HAP-1 (cell line): ENCODE measurements around the gene PDZD2.

Source experiments
- DNase-seq, 2 experiments: peaks; one replicate each; pipeline ENCODE4 v3.0.0-alpha.2; 2016 to 2020; ENCODE audit warnings: low spot score in 2 of 2
- H3K27me3 ChIP-seq: fragments of 250-450 bp; sonication (Bioruptor Pico); 2 replicates; pipeline ENCODE4 v1.5.1; 2020; ENCODE audit warnings: low read depth, mild to moderate bottlenecking, moderate library complexity
- H3K36me3 ChIP-seq: fragments of 250-450 bp; sonication (Bioruptor Pico); replicated peaks from 2 replicates; pipeline ENCODE4 v1.5.1; 2020; ENCODE audit warnings: mild to moderate bottlenecking
- H3K4me1 ChIP-seq: fragments of 250-450 bp; sonication (Bioruptor Pico); 2 replicates; pipeline ENCODE4 v1.5.1; 2020; ENCODE audit warnings: mild to moderate bottlenecking
- H3K4me3 ChIP-seq: fragments of 250-450 bp; sonication (Bioruptor Pico); 2 replicates; pipeline ENCODE4 v1.5.1; 2020; ENCODE audit warnings: mild to moderate bottlenecking, moderate library complexity
- H3K9me3 ChIP-seq: fragments of 250-450 bp; sonication (Bioruptor Pico); 2 replicates; pipeline ENCODE4 v1.5.1; 2020; ENCODE audit warnings: mild to moderate bottlenecking, moderate library complexity
- in situ Hi-C: fragments of 300-500 bp; cut with MboI; formaldehyde crosslinking; loops from 3 replicates; pipeline ENCODE4 v1.14.3; 2020; ENCODE audit warnings: low sequenced_read_pairs, inconsistent platforms, mixed read lengths

Gene PDZD2

DNA sequence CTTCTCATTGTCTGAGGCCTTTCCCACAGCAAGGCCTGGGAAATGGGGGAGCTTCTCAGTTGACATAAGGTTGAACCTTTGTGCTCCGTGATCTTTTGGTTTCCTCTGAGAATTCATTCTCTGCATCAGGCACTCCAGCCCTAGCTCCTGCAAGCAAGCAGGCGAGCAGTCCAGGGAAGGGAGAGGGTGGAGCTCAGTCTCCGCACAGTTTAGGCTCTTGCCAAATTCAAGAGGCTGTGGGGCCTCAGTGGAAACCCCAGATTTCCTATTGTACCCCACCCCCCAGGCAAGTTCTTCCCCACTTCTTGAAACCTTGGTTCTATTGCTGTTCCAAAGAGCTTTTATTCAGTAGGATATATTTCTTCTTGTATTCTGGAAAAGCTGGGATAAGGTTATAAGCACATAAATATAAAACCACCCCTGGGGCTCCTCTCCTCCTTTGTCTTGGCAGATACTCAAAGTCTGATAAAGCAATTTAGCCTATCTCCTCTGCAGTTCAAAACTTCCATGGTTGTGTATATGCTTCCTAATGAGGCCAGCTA is 147.2 kb downstream of the PDZD2 start:
- in situ Hi-C loops, result no loop called here
- H3K9me3 ChIP-seq, result no peaks in the 10 kb centered on the region
- H3K4me1 ChIP-seq, result no peaks in the 10 kb centered on the region
- H3K4me3 ChIP-seq, result no peak overlapping the region
- no peaks in the 10 kb centered on the region for H3K27me3 ChIP-seq
- DNase-seq, result no peak
- no peaks in the 10 kb centered on the region for H3K36me3 ChIP-seq

DNA sequence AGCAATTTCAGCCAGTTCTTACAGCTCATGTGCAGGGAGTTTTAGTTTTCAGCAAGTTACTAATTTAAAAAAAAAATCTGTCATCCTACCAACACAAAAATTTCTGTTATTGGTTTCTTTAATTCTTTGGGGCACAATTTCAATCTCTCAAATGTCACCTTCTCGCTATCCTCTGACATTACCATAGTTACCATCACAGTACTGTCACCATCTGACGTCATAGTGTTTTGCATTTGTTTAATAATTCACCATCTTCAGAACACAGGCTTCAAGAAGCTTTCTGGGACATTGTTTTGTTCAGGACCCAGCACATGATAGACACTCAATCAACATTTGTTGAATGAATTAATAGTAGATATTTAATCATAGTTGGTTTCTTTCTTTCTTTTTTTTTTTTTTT is 155.1 kb downstream of the PDZD2 start:
- H3K9me3 ChIP-seq, result no peaks in the 10 kb centered on the region
- no peaks in the 10 kb centered on the region for H3K4me1 ChIP-seq
- in situ Hi-C loops, result no loop called here
- H3K36me3 ChIP-seq, result no peaks in the 10 kb centered on the region
- H3K4me3 ChIP-seq, result no peak overlapping the region
- DNase-seq, result no peak
- no peaks in the 10 kb centered on the region for H3K27me3 ChIP-seq

DNA sequence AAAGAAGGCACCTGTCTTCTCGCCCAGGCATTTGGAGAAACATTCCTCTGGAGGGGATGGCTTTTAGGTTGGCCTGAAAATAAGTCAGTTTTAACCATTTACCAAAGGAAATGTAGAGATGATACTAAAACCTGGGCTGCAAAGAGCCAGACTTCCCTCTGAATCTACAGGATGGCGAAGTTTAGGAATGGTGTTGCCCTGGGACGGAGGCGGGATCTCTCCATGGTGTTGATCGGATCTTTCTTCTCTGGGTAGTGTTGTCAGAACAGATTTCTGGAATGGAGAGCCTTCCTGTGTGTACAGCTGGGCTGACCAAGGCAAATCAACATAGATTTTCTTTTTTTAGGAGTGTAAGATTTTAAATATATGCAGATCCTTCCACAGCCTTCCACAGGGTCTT is 159.2 kb downstream of the PDZD2 start:
- no peaks in the 10 kb centered on the region for H3K4me1 ChIP-seq
- no peak overlapping the region for H3K4me3 ChIP-seq
- no peak for DNase-seq
- no peaks in the 10 kb centered on the region; the same call in 1 of the 2 replicates for H3K27me3 ChIP-seq
- no peaks in the 10 kb centered on the region for H3K9me3 ChIP-seq
- in situ Hi-C loops, result no loop called here
- no peaks in the 10 kb centered on the region for H3K36me3 ChIP-seq

DNA sequence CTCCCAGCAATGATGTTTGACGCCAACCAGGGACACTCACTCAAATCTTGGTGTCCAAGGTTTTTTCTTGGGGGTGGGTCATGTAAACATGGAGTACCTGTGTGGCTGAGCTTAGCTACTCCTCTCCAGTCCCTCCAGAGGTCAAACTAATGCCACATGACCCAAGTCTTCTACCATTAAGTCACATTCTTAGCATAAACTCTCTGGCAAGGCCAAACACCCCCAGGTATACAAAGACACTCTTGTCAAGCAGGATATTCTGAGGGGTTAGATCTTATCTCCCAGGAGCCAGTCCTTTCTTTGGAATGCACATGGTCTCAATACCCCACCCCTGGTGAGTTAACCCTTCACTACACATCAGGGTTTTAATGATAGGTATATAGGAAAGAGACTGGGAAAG is 161.4 kb downstream of the PDZD2 start:
- no peak for DNase-seq
- H3K36me3 ChIP-seq, result no peaks in the 10 kb centered on the region
- no peaks in the 10 kb centered on the region for H3K9me3 ChIP-seq
- H3K4me3 ChIP-seq, result no peak overlapping the region
- no peaks in the 10 kb centered on the region for H3K4me1 ChIP-seq
- in situ Hi-C loops, result no loop called here
- no peaks in the 10 kb centered on the region; the same call in 1 of the 2 replicates for H3K27me3 ChIP-seq

DNA sequence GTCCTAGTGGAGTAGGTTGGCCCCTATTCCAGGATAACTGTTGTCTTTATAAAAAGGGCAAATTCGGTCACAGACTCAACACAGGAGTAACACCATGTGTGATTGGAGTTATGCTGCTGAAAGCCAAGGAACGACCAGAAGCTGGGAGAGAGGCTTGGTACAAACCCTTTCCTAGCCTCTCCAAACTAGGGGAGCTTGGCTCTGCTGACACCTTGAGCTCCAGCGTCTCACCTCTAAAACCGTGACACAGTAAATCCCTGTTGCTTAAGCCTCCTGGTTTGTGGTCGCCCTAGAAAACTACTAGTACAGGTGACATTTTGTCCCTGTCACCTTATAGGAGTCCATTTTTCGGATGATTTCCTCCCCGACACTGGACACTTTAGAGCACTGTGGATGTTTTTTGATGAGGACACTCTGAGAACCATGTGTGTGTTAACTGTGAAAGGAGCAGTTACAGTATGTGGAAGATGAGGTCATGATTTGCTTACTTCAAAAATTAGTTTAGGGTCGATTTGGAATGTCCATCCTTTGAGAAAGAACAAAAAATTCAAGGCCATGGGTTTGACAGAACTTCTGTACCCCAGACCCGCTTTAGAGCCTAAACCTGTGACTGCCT is 167.0 kb downstream of the PDZD2 start:
- no peaks in the 10 kb centered on the region for H3K27me3 ChIP-seq
- H3K36me3 ChIP-seq, result no peaks in the 10 kb centered on the region
- peaks cover 10% of the 10 kb centered on the region; the same call in 1 of the 2 replicates for H3K4me1 ChIP-seq
- DNase-seq, result no peak
- in situ Hi-C loops, result no loop called here
- H3K4me3 ChIP-seq, result no peak overlapping the region
- H3K9me3 ChIP-seq, result no peaks in the 10 kb centered on the region

DNA sequence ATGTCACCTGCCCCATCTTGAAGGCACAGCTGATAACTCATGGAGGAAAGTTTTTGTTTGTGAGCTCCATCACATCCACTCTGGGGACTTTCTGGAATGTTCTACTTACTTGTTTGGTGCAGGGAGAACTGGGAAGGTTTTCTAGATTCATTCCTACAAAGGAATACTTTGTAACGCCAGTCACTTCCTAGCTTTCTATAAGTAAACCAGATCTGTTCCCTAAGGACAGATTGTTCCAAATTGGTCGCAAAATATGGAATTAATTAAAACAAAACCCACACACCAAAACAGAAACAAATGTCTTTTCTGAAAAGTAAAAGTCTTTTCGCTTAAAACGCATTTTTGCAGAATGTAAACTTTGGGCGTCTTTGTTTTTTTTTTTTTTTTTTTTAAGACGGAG is 167.6 kb downstream of the PDZD2 start:
- in situ Hi-C loops, result no loop called here

DNA sequence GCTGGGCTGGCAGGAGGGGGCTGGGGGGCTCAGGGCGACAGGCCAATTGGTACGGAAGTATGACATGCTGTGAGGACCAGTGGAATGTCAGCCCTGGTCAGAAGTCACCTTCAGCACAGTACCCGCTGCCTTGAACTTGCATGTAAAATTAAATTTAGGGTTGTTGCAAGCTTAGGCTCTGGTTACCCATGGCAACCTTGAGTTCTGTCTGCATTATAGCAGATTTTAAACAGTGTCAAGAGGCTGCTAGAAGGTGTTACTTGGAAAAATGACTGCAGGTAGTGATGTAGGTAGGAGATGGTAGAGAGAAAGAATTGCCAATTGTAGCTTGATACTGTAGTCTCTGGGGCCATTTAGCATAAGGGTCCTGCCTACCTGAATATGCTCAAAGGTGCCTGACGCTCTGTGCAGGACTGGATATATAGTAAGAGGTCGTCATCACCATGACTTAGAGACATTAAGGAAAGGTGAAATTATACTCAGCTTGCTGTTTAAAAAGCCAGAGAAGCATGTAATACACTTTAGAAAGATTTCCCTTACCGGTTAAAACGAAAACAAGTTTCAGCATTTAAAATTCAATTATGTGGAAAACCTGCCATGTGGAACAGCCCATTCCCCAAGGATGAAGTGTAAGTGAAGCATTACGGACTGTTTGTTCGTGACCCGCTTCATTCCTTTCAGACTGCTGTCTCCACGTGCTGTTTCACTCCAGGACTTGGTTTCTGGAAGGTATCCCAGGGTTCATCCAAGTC is 169.0 kb downstream of the PDZD2 start:
- in situ Hi-C loops, result no loop called here
- no peak for DNase-seq
- Histone ChIP-seq H3K4me1 (peaks cover 10% of the 10 kb centered on the region; the same call in 1 of the 2 replicates), H3K4me3 (no peak overlapping the region), H3K9me3 (no peaks in the 10 kb centered on the region), H3K36me3 (no peaks in the 10 kb centered on the region), H3K27me3 (no peaks in the 10 kb centered on the region)

More for the DNA sequence above, 167.6 kb downstream of the PDZD2 start:
- Histone ChIP-seq H3K27me3 (no peaks in the 10 kb centered on the region), H3K4me3 (no peak overlapping the region), H3K4me1 (peaks cover 10% of the 10 kb centered on the region; the same call in 1 of the 2 replicates), H3K36me3 (no peaks in the 10 kb centered on the region), H3K9me3 (no peaks in the 10 kb centered on the region)
- DNase-seq, result no peak

DNA sequence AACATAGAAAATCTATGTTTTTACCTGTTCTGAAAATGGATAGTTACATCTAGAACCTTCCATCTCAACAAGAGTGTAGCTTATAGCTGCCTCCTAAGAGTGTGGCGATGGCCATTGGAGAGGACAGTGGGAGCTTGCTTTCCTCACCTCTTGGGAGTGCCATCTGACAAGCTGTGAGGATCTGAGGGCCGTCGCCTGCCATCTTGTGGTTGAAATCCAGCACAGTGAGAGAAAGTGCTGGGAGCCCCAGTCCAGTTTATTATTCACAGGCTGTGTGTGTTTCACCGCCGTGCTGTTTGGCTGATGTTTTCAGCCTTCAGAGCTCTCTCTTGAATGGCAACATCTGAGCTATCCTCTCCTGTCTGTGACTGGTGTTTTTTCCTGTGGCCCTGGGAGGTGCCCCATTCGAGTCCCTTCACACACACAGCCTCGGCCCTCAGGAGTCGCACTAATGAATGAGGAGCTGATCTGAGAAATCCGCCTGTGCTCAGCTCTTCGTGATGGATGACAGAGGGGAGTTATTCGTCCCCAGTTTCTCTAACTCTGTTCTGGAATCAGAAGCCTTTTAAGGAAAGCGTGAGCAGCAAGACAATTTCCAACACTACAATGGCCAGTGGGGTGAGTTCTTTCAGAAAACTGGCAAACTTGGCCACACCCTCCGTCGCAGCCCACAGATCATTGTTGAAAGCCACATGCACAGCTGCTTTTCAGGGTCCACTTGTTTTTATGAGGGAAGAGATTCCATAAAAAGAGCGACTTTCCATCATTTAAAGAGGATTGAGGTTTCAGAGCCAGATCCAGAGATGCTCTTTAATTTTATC is 170.3 kb downstream of the PDZD2 start:
- no peaks in the 10 kb centered on the region for H3K27me3 ChIP-seq
- no peaks in the 10 kb centered on the region for H3K9me3 ChIP-seq
- in situ Hi-C loops, result no loop called here
- H3K4me3 ChIP-seq, result peak overlapping the region; percentile 12; the same call in 1 of the 2 replicates
- peak; percentile 73 to 83 for DNase-seq
- H3K36me3 ChIP-seq, result no peaks in the 10 kb centered on the region
- H3K4me1 ChIP-seq, result peaks cover 10% of the 10 kb centered on the region; the same call in 1 of the 2 replicates

DNA sequence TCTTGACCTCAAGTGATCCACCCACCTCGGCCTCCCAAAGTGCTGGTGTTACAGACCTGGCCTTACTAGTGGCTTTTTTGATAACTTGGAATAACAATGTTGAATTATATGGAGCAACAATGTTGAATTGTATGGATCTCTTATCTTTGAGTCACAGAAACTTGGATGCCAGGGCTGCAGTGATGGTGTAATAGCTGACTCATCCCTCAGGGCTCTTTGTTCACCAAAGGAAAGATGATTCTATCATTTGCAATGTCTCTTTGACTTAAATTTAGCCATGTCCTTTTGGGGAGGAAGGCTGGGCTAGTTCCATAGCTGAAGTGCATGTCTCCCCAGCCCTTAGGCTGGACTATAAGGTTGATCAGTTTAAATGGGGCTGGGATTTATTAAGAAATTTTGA is 172.3 kb downstream of the PDZD2 start:
- no peak for DNase-seq
- Histone ChIP-seq H3K36me3 (no peaks in the 10 kb centered on the region), H3K9me3 (no peaks in the 10 kb centered on the region), H3K27me3 (no peaks in the 10 kb centered on the region), H3K4me1 (peaks cover 10% of the 10 kb centered on the region; the same call in 1 of the 2 replicates), H3K4me3 (no peak overlapping the region)
- in situ Hi-C loops, result no loop called here

DNA sequence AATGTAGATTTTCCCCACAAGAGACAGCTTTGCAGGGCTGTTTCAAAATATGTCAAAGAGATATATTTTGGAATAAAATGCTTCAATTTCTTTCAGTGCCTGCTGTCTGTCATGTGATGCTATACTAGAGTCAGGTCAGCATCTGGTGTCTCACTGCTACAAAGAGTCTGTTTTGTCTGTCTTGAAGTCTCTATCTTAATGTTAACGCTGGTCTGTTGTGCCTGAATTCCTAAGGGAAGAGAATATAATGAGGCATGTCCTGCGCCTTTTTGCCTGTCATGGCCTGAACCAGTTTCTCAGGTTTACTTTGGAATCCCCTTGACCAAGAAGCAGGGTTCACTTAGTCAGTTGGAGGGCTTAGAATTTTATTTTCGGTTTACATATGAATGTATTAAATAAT is 176.4 kb downstream of the PDZD2 start:
- no peaks in the 10 kb centered on the region for H3K27me3 ChIP-seq
- no peak overlapping the region for H3K4me3 ChIP-seq
- H3K4me1 ChIP-seq, result peaks cover 2% of the 10 kb centered on the region; the same call in 1 of the 2 replicates
- DNase-seq, result no peak
- no peaks in the 10 kb centered on the region for H3K9me3 ChIP-seq
- in situ Hi-C loops, result loop anchor here (5.0 kb wide), 1 partner anchor 233 kb away; no protein-coding TSS in a partner anchor
- no peaks in the 10 kb centered on the region for H3K36me3 ChIP-seq

DNA sequence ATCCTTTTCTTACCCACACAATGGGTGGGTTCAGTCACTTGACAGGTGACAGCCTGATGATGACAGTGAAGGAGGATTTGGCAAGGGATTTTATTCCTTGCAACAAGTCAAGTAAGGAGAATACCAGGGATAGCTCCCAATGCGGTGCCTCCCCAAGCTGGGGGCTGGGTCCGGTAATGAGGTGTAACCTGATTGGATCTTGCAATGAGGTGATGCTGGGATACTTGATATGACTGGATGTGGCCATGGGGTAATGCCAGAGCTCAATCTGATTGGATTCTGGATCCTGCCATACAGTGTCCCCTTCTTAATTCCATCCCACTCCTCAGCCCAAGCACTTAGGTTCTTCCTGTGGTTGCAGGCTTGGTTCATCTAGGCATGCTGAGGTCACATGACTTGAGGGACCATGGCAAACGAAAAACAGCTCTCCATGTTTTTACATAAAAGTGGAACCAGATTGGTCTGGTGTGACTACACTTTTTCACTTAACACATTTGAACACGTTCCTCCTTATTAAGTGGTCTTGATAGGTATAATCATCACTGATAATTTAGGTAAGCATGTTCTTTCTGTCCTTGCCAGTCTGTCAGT is 181.1 kb downstream of the PDZD2 start:
- in situ Hi-C loops, result loop anchor here (5.0 kb wide), 2 partner anchors 238 to 262 kb away; no protein-coding TSS in a partner anchor
- Histone ChIP-seq H3K36me3 (no peaks in the 10 kb centered on the region), H3K27me3 (no peaks in the 10 kb centered on the region), H3K4me3 (no peak overlapping the region), H3K9me3 (no peaks in the 10 kb centered on the region), H3K4me1 (peaks cover 4% of the 10 kb centered on the region; the same call in 1 of the 2 replicates)
- DNase-seq, result peak; percentile 47 to 73

DNA sequence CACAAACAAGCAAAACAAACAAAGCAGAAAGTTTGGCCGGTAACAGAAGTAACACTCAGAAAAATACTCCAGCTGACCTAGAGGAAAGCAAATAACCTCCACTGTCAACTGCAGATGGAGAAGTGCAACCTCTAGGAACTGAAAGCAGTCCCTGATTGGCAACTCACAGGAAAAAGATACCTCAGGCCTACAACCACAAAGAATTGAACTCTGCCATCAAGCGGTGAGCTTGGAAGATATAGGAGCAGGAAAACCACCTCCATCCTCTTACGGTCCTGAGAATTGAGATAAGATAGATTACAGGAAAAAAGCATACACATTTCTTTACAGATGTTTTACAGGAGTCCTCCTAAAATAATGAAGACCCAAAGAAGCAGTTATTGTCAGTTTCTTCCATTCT is 184.5 kb downstream of the PDZD2 start:
- Histone ChIP-seq H3K4me3 (no peak overlapping the region), H3K27me3 (no peaks in the 10 kb centered on the region), H3K36me3 (no peaks in the 10 kb centered on the region), H3K9me3 (no peaks in the 10 kb centered on the region), H3K4me1 (peaks cover 4% of the 10 kb centered on the region; the same call in 1 of the 2 replicates)
- in situ Hi-C loops, result loop anchor here (5.0 kb wide), 1 partner anchor 259 kb away; no protein-coding TSS in a partner anchor
- no peak for DNase-seq
